HepG2 (cell line): ENCODE measurements around the gene DNAJB5. TPM values are rescaled to one million over a fixed set of nuclear protein-coding genes. Genes with fewer than 3 reads are reported as not detected.

Source experiments
- CSRNP1 ChIP-seq: sonication (generic); formaldehyde crosslinking; IDR thresholded peaks from 2 replicates; pipeline ENCODE4 v1.8.1; 2023; ENCODE audit warnings: mild to moderate bottlenecking, missing genetic modification reagents
- HMGXB3 ChIP-seq: sonication (generic); formaldehyde crosslinking; IDR thresholded peaks from 2 replicates; pipeline ENCODE4 v1.4.0; 2020; ENCODE audit warnings: missing genetic modification reagents, borderline replicate concordance
- KDM5B ChIP-seq: sonication (generic); formaldehyde crosslinking; IDR thresholded peaks from 2 replicates; pipeline ENCODE4 v1.4.0; 2020; ENCODE audit warnings: missing genetic modification reagents, mild to moderate bottlenecking, borderline replicate concordance
- PHB2 ChIP-seq: fragments of 450-650 bp; IDR thresholded peaks from 2 replicates; pipeline ENCODE4 v1.6.1; 2018; ENCODE audit not compliant: partially characterized antibody
- ZBED4 ChIP-seq: sonication (generic); formaldehyde crosslinking; IDR thresholded peaks from 2 replicates; pipeline ENCODE4 v1.4.0; 2020; ENCODE audit warnings: missing genetic modification reagents, borderline replicate concordance
- ZNF121 ChIP-seq: sonication (generic); formaldehyde crosslinking; IDR thresholded peaks from 2 replicates; pipeline ENCODE4 v1.5.0; 2020; ENCODE audit warnings: mild to moderate bottlenecking, missing genetic modification reagents
- ZNF768 ChIP-seq: sonication (generic); formaldehyde crosslinking; IDR thresholded peaks from 2 replicates; pipeline ENCODE4 v1.4.0; 2020; ENCODE audit warnings: missing genetic modification reagents
- ZNF781 ChIP-seq: sonication (generic); formaldehyde crosslinking; IDR thresholded peaks from 2 replicates; pipeline ENCODE4 v1.5.1; 2020; ENCODE audit warnings: borderline replicate concordance, mild to moderate bottlenecking, missing genetic modification reagents; ENCODE audit errors: not compliant biosample characterization
- polyA plus RNA-seq, 8 experiments: library from polyadenylated mRNA; depleted of rRNA in 3 of 8; stranded (reverse) in 7 of 8; unstranded in 1 of 8; fragments of >200 nt; fragmentation: Illumina TruSeq in 4 of 8; extraction: Trizol in 4 of 8; gene quantifications; 2 replicates each; pipeline versions ENCODE4 v1.2.1 to v1.2.3, GENCODE V29; 2011 to 2016; ENCODE audit warnings: low read depth in 4 of 8, missing spikeins in 1 of 8, mixed read lengths in 1 of 8; ENCODE audit not compliant: insufficient read depth in 1 of 8
- total RNA-seq, 5 experiments: library from RNA; depleted of rRNA; stranded (reverse); fragments of >200 nt; fragmentation: Illumina TruSeq; extraction: Trizol; gene quantifications; 2 replicates each; pipeline ENCODE4 v1.2.3, GENCODE V29; 2016; ENCODE audit warnings: low read depth in 1 of 5

The DNAJB5 gene
- total and polyA plus RNA-seq, 2 of the 13 experiments (the other 11 are each of a cell fraction or from before 2014, with no cell fraction given), result 0.40 to 0.69 TPM

- TF ChIP-seq HMGXB3 (no peak), ZNF781 (CRISPR knock-in tag) (no peak), PHB2 (no peak), ZNF121 (no peak), ZNF768 (CRISPR knock-in tag) (no peak), ZBED4 (no peak), CSRNP1 (CRISPR knock-in tag) (no peak), KDM5B (CRISPR knock-in tag) (no peak)
- TF ChIP-seq, all 625 proteins: peak for 0
These were observed 27.0 kb upstream of the DNAJB5 start (continued) for GRCh38 chr9:34962546-34962945.
